ENCODE data around the gene IL1R2.

- TF ChIP-seq FOXP1 (IDR thresholded peaks at IDR 0.05) (no peak), FOXP1 (CRISPR knock-in tag; IDR thresholded peaks at IDR 0.05) (no peak), HOMEZ (CRISPR knock-in tag; IDR thresholded peaks at IDR 0.05; ENCODE audit: low read depth) (no peak), ARNT (IDR thresholded peaks at IDR 0.05) (no peak)
These were observed 37.6 kb downstream of the IL1R2 start for GRCh38 chr2:102029405-102029804.
